Activated CD4-positive, alpha-beta T cell treated with anti-CD3 and anti-CD28 coated beads, Interleukin-2, amount 50 U/mL, for 16 hours (primary cell): ENCODE data around the gene CHST8.

Experiments
- DNase-seq: peaks from one replicate; pipeline ENCODE4 v3.0.0-alpha.2; 2020

CHST8 gene

DNA sequence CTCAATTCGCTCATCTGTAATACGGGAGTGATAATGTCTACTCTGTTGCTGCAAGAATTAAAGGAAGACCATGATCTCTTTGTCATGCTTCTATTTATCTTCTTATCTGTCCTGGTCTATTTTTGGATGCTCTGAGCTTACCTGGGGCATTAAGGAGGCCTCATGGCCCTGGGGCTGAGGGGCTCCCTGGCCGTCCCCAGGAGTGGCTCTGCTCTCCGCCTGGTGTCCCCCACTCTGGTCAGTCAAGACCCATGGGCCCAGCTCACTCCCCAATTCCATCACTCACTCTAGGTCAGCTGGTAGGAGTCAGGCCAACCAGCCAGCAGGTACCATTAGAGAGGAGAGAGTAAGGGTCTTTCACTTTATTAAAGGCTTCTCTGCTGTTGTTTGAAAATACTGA is 1.1 kb upstream of the CHST8 start:
- DNase-seq = no peak

DNA sequence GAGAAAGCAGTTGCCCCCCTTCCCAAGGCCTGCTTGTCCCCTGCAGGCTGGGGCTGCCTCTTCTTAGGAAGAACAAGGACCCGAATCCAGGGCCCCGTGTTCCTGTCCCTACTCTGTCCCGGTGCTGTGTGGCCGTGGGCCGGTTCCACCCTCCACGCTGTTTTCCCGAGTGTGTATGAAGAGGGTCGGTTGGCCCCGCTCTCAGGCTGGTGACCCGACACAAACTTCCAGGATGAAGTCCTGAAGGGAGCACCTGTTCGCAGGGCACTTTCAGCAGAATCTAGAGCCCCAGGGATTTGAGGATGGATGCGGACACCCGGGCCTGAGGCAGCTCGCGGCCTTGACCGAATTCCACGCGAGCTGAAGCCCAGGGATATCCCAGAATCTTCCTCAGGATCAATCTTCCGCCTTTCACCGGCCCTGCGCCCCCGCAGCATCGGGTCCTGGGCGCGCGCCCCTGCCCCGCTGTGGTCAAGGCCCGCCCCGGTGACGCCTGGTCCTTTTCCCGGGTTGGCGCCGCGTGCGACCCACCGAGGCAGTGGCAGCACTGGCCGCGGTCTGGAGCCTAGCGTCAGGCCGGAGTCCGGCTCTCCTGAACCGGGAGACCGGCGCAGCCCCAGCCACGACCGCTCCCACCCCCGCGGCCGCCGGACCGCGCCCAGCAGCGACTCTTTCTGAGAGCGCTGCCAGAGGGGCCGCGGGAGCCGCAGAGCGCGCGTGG is 528 bp upstream of the CHST8 start:
- no peak for DNase-seq

DNA sequence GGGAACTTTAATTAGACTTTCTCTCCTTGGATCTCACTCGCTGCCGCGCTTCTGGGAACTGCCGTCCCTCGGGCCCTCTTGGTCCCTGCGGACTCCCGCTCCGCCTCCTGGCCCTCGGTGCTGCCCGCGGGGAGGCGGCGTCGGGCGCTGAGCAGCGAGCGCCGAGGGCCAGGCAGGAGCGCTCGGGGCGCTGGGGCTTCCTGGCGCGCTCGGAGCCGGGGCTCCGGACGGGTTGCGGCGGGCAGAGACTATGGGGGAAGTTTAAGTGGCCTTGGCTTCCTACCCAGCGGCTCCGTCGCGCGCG is 704 bp downstream of the CHST8 start:
- DNase-seq = no peak

DNA sequence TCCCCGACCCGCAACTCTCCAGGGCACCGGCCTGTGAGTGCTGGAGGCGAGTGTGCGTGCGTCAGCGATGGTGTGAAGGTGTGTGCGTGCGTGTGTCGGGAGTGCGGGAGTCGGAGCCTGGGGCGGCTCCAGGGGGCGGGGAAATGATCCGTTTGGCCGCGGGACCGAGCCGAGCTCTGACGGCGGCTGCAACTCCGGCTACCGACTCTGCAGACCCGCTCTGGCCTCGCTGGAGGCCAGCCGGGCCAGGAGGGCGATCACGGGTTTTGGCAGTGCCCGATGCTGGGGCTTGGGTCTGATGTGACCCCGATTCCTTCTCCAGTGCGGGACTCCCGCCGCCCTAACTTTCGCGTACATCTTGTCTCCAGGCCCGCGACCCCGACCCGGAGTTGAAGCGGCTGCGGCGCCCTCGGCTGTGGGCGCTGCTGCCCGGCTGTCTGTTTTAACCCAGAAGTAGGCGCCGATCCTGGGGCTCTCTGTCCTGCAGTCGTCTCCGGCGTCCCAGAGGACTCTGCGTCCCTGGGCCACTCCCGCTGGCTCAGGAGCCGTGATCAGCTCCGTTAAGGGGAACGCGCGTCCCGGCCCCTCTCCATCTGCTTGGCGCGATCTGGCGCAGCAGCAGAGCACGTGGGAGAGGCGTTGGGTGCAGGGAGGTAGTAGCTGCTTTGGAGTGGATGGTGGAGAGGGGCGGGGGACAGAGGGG is 1.2 kb downstream of the CHST8 start:
- DNase-seq = no peak

DNA sequence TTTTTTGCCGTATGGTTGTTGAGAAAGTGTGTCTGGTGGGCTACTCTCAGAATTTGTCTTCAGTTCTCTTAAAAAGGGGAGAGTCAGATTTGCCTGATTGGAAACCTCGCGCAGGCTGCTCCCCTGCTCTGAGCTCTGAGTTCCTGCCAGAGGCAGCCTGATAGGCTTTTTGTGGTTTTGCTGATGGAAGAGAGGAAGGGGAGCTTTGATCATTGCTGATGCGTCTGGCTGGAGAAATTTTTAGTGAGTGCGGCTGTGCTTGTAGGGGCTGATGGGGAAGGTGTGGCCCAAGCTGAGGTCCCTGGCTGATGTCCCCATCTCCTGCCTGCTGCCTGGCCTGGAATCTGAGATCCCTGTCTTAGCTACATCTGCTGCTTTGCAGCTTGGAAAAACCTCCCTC is 2.8 kb downstream of the CHST8 start:
- DNase-seq = no peak

DNA sequence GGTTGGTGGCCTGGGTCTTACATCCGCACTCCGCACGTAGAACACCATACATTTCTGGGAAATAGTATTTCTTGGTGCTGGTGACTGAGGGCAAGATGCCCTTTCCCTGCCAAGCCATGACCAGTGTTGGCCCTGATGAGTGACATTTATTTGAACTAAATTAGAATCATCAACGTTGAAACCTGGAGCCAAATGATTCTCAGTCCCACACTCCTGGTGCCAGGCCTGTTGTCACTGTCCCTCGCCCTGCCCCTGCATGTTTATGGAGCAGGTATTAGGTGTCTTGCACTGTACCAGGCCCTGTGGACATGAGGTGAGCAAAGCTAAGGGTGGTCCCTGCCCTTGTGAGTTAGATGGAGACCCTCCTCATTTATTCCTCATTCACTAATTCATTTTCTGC is 5.8 kb downstream of the CHST8 start:
- no peak for DNase-seq

DNA sequence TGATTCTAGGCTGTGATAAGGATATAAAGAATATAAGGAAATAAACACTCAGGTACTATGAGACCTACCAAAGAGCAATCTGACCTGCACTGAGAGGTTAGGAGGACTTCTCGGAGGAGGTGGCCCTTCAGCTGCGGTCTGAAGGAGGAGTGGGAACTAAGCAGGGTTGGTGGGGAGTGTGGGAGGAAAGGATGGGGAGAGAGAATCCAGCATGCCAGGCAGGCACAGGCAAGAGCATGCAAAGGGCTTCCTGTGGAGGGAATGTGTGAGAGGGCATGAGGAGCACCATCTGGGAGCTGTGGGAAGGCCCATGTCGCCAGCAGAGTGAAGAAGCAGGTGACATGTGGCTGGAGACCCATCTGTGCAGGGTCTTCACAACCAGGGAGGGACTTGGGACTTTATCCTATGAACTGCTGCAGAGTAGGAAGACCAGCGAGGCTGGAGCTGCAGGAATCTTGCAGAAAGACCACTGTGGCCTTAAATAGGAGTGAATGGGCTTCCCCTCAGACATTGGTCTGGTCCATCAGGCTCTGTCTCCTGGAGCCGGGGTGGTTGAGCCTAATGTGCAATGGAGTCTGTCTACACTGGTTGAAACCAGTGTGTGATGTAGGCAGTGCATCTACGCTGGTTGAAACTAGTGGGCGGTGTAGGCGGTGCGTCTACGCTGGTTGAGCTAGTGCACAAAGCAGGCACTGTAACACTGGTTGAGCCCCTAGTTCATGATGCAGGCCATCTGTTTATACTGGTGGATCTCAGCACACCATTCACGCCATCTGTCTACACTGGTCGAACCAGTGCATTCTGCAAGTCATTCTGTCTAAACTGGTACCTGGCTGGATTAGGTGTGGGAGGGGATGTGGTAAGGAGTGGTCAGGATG is 6.4 kb downstream of the CHST8 start:
- no peak for DNase-seq

DNA sequence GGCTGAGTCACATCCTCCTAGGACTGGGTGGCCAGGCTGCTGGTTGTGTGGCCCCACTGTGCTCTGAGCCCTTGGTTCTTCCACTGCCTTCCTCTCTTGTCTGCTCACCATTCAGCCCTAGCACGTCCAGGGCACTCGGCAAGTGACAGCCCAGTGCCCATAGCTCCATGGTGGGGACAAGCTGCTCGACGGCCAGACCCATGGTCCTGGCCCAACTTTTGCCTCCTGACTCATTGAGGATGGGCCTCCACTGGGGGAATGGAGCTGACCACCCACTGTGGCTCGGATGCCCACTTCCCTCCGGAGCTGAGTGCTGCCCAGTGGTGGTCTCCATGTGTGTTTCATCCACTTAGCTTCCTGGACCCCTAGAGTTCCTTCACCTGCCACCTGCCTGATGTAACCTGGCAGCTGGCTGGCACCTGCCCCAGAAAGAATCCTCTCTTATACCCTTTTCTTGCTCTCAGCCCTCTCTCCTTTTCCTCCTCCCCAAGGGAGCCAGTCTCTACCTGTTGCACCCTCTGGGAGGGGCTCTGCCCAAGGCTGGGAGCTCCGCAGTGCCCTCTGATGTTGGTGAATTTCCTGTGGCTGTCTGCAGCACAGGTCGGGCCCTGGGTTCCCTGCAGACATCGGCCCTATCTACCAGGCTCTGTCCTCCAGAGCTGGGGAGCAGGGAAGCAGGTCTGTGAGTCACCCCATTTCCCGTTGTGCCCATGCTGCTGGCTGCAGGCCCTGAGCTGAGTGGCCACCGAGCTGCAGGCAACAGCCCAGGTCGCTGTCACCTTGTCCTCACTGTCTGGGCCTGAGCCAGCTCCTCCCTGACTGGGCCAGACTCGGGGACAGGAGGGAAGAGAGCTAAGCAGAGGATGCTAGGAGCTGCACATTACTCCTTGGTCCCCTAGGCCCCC is 7.4 kb downstream of the CHST8 start:
- DNase-seq = no peak

DNA sequence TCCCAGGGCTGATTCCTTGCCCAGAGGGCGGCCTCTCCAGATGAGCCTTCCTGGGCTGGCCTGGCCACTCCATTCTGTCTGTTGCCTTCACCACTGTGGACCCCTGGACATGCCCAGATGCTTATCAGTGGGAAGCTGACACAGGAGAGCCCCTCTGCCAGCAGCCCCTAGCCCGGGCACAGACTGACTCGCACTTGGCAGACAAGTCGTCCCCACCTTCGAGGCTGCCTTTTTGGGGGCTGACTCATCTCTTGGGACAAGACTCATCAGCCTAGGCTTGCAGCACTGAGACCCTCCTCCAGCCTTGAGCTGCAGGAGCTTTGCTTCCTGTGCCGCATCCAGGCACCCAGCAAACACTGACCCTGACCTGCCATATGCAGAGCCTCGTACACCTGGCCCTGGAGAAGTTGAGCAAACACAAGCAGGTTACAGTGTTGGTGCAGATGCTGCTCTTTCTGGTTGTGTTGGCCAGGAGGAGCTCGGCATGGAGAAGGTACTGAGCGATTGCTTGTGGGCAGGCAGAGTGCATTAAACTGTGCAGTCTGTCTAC is 8.1 kb downstream of the CHST8 start:
- DNase-seq = no peak

DNA sequence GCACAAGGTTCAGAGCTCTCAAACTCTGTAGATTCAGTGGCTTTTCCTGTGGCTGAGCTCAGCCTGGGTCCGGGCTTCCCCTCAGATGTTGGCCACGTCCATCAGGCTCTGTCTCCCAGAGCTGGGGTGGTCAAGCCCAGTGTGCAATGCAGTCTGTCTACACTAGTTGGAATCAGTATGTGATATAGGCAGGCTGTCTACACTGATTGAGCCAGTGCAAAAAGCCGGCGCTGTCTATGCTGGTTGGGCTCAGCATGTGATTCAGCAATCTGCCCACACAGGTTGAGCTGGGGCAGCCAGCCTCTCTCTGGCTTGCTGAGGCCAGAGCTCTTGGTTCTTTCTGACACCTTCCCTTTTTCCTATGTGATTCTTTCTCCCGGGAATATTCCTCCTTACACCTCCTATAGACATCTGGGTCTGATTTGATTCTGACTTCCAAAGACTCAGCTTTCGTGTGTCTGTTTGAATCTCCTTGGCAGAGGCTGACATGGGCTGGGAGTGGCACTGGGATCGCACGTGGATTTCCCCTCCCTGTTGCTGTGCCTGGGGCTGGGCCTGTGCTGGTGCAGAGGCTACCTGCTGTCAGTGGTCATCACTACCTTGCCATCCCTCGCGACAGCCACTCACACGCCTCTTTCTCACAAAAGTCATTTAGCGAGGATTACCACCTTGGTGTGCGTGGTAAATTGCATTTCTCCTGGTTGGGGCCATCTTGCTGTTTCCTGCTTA is 9.3 kb downstream of the CHST8 start:
- DNase-seq = no peak

DNA sequence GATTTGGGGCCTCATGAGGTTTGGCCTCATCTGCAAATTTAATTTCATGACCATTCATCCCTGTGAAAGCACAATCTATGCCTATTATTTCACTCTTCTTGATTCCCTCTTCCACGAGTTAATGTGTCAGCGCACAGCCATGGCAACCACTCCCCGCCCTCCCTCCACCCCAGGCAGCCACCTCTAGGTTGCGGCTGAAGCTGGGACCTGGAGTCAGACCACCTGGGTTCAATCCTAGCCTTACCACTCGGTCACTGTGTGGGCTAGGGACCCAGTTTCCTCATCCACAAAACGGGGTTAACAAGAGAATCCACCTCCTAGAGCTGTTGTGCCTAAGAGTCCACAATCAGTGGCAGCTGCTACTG is 9.8 kb downstream of the CHST8 start:
- DNase-seq = no peak

DNA sequence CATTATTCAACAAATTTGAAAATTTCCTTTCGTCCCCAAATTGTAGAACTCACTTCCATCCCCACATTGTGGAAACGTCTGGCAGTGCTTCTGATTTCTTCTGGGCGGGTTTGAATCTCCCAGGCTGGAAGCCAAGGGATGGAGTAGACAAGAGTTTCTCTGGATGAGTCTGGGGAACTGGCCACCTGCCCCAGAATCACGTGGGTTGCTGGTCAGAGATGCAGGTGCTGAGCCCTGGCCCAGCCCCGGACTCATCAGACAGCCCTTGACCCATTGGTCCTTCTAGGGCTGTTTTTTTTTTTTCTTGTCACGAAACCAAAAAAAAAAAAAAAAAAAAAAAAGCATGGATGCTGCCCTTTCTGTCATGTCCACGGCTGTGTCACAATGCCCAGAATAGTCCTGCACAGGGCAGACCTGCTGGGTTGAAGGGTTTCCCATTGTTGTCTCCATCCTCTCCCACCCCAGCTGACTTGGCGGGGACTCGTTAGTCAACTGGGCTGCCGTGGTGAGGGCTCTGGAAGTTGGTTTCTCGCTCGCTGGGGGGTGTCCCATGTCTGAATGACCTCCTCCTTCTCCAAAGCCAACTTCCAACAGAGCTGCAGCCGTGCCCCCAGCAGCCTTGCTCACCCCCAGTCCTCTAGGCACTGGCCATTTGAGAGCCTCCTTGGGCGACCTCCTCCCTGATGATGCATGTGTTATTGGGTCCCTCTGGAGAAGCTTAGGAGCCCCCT is 12.8 kb downstream of the CHST8 start:
- no peak for DNase-seq

DNA sequence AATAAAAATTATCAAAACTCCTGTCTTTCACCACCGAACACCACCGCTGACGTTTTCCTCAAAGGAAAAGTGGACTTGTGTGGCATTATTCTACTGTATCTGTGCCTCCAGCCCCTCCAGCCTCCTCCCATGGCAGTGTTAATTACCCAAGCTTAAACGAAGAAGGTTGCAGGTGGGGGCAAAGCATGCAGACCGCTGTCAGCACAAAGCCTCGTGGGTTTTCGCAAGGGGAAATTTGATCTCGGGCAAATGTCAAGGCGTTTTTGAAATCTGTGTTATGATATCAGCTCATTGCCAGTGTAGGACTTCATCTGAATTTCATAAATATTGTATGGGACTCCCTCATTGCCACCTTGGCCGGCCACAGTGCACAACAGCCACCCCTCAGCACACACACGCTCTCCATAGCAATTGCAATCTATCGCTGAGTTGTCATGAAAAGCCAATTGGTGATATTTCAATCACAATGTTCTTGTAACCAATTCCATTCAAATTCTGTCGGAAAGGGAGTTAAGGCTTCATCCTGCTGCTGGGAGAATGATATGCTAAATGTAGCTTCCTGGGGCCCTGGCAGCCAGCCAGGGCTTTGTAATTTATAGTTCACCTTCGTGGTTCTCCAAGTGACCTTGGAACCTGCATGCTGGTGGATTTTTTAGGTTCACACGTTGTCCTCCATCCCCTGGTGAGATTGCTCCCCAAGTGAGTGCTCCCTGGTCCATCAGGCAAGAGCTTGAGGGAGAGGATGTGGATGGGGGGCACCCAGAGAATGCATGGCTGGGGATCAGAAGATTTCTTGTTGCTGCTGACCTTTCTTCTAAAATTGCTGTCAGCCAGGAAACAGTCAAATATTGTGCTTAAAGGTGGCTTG is 16.6 kb downstream of the CHST8 start:
- DNase-seq = no peak

DNA sequence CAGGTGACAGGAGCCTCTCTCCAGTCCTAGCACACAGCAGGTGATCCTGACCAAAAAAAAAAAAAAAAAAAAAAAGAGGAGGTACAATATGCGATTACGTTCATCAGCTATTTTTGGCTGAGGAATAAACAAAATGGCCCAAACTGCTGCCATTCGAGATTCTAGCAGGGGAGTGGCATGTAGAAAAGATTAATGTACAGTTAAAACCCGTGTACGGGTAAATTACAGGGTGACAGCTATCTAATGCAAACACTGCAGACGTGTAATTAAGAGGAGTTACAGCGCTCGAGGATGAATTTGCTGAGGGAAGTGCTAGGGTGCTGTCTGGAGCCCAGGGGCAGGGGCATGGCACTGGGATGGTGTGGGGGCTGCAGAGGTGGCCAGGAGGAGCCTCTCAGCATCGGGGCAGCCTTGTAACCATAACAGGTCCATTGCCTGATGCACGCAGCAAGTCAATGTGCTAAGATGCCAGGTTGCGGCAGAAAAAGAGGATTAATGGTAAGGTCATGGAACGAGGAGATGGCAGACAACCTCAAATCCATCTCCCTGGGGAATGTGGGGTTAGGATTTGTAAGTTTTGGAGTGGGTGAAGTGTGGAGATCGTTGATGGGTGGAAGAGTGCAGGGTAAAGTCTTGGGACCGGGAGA is 17.4 kb downstream of the CHST8 start:
- DNase-seq = no peak

DNA sequence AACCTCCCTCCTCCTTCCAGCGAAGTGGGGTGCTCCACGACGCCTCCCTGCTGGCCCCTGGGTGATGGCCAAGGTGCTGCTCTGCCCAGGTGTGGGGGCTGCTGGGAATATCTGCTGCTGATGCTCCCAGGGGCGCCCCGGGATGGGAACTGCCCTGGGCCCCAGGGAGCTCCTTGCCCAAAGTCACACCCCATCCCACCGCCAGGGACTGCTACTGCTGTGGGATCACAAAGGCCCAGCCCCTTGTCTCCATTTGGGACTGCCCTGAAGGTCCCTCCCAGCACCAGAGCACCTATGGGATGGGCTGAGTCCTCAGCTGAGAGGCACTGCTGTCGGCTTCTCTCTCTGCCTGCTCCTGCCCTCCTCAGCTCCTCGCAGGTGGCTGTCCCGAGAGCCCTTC is 19.0 kb downstream of the CHST8 start:
- DNase-seq = no peak

DNA sequence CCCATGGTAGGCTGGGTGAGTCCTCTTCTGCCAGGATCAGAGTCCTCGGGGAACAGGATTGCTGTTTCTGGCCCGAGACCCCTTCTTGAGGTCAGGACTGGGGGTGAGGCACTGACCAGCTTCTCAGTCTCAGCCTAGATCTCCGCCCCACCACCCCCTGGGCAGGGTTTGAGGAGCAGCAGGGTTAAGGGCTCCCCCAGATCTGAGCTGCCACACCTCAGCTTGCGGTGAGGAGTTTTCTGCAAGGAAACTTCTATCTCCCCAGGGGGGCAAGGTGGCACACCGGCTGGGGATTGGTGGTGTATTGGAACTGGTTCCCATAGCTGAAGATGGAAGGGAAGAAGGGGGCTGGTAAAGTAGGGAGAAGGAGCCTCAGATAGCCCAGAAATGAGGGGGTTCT is 19.5 kb downstream of the CHST8 start:
- no peak for DNase-seq

DNA sequence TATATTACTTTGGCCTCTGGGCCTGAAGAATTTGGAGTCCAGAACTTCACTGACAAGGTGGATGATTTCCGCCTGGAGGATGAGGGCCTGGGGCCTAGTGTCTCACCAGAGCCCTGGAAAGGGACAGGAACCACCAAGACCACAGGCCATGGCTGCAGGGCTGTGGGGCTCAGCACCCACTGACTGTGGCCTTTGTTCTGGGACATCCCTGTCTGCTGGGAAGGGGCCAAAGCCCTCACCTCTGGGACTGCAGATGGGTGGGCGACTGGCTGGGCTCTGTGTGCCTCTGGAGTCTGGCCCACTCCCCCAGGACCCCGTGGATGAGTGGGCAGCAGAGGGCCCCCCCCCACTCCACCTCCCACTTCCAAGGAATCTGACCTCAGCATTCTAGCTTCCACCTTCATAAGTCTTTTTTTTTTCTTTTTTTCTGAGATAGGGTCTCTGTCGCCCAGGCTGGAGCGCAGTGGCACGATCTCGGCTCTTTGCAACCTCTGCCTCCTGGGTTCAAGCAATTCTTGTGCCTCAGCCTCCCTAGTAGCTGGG is 20.3 kb downstream of the CHST8 start:
- DNase-seq = no peak

DNA sequence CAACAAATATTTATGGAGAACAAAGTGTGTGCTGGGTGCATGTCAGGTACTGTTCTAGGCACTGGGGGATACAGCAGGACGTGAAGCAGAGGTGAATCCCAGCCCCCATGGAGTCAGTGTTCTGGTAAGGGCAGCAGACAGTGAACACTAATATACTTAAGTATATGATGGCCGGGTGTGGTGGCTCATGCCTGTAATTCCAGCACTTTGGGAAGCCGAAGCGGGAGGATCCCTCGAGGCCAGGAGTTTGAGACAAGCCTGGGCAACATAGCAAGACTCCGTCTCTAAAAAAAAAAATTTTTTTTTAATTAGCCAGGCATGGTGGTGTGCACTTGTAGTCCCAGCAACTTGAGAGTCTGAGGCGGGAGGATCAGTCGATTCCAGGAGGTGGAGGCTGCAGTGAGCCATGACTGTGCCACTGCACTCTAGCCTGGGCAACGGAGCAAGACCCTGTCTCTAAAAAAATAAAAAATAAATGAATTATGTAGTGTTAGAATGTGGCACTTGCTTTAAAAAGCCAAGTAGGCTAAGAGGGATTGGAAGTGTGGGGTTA is 22.6 kb downstream of the CHST8 start:
- DNase-seq = no peak

DNA sequence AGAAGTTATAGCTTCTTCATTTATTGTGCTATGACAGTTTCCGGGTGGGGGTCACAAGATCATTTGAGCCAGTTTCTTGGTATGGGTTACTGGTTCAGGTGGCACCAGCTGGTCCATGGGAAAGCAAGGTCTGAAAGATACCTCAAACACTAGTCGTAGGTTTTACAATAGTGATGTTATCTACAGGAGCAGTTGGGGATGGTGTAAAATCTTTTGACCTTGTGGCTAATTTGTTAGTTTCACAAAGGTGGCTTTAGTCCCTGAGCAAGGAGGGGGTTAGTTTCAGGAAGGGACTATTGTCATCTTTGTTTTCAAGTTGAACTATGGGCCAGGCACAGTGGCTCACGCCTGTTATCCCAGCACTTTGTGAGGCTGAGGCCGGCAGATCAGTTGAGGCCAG is 24.6 kb downstream of the CHST8 start:
- no peak for DNase-seq
